Activated B cell treated with CpG ODN at 0.5 μM for 24 hours (primary cell): ENCODE results near the gene ZCCHC3. TPM values are rescaled to one million over a fixed set of nuclear protein-coding genes. Genes with fewer than 3 reads are reported as not detected.
A peak's percentile ranks its signal among the peaks of the same experiment; 100 is the strongest.

Experiments
- ATAC-seq: fragments of 200-7000 bp; cut with Tn5 transposase; one replicate; pipeline ENCODE4 v1.10.0; 2021; ENCODE audit warnings: low read depth, mild to moderate bottlenecking, moderate library complexity
- CTCF ChIA-PET: fragments of 350-600 bp; sonication (Branson Sonifier 250); formaldehyde crosslinking; loops from one replicate; lab custom pipeline; 2021; ENCODE audit warnings: antibody characterized with exemption; lab: Charles Lee
- POLR2A ChIA-PET: fragments of 350-600 bp; sonication (Branson Sonifier 250); formaldehyde crosslinking; loops from one replicate; lab custom pipeline; 2021; ENCODE audit warnings: antibody characterized with exemption; lab: Charles Lee
- DNase-seq: peaks from one replicate; pipeline ENCODE4 v3.0.0; 2022
- H3K27ac Mint-ChIP-seq: one replicate; pipeline ENCODE4 v1.8.0; 2020; ENCODE audit warnings: mixed read lengths
- H3K27me3 Mint-ChIP-seq: one replicate; pipeline ENCODE4 v1.8.0; 2021; ENCODE audit warnings: mixed read lengths
- H3K36me3 Mint-ChIP-seq: one replicate; pipeline ENCODE4 v1.8.0; 2021; ENCODE audit warnings: low read depth, mixed read lengths
- H3K4me1 Mint-ChIP-seq: one replicate; pipeline ENCODE4 v1.8.0; 2021; ENCODE audit warnings: mixed read lengths
- H3K4me3 Mint-ChIP-seq: one replicate; pipeline ENCODE4 v1.8.0; 2020; ENCODE audit warnings: mild to moderate bottlenecking, mixed read lengths
- H3K9me3 Mint-ChIP-seq: one replicate; pipeline ENCODE4 v1.8.0; 2020; ENCODE audit warnings: mixed read lengths
- intact Hi-C: fragments of 100-400 bp; cut with micrococcal nuclease; formaldehyde crosslinking; loops from one replicate; pipeline ENCODE4 v1.15.1; 2024
- total RNA-seq: library from RNA; stranded (reverse); gene quantifications from 2 replicates; pipeline ENCODE4 v1.2.3, GENCODE V29; 2022
- TF ChIP-seq, protein P1 (sequence below): fragments of 200-600 bp; IDR thresholded peaks from one replicate; pipeline ENCODE4 v1.8.0; 2022; ENCODE audit warnings: antibody characterized with exemption, mild to moderate bottlenecking

ZCCHC3 gene
- total RNA-seq, 1 donor from 2014 or later, result 25.9 TPM

DNA sequence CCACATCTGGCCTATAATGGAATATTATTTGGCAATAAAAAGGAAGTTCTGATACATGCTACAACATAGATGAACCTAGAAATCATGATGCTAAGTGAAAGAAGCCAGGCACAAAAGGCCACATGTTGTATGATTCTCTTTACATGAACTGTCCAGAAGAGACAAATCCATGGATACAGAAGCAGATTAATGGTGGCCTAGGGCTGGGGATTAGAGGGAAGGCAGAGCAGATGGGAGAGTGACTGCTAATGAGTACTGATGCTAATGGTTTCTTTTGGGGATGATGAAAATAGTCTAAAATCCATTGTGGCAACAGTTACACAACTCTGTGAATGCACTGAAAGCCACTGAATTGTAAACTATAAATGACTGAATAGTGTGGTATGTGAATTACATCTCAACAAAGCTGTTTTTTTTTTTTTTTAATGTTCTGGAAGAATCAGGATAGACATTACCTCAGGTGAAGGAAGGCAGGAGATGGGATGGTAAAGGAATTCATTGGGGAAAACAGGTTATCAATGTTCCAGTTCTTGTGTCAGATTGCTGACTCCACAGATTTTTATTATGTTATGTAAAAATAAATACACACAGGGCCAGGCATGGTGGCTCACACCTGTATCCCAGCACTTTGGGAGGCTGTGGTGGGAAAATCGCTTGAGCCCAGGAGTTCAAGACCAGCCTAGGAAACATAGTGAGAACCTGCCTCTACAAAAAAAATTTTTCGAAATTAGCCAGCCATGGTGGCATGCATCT lies 19.1 kb downstream of the ZCCHC3 start:
- DNase-seq (no peak), ATAC-seq (no peak)
- POLR2A ChIA-PET, result interaction anchor here (0.7 kb wide), 1 partner anchor 69 kb away, joined by 4 read pairs; no protein-coding TSS in a partner anchor
- no peak overlapping the region for H3K4me3 Mint-ChIP-seq
- TF ChIP-seq, protein P1, sequence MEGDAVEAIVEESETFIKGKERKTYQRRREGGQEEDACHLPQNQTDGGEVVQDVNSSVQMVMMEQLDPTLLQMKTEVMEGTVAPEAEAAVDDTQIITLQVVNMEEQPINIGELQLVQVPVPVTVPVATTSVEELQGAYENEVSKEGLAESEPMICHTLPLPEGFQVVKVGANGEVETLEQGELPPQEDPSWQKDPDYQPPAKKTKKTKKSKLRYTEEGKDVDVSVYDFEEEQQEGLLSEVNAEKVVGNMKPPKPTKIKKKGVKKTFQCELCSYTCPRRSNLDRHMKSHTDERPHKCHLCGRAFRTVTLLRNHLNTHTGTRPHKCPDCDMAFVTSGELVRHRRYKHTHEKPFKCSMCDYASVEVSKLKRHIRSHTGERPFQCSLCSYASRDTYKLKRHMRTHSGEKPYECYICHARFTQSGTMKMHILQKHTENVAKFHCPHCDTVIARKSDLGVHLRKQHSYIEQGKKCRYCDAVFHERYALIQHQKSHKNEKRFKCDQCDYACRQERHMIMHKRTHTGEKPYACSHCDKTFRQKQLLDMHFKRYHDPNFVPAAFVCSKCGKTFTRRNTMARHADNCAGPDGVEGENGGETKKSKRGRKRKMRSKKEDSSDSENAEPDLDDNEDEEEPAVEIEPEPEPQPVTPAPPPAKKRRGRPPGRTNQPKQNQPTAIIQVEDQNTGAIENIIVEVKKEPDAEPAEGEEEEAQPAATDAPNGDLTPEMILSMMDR, result no peak
- CTCF ChIA-PET, result interaction anchor here (0.7 kb wide), 1 partner anchor 175 kb away, joined by 4 read pairs; no protein-coding TSS in a partner anchor
- intact Hi-C loops, result no loop called here
- H3K36me3 Mint-ChIP-seq, result peaks cover 3% of the 10 kb centered on the region
- H3K4me1 Mint-ChIP-seq, result peaks cover 2% of the 10 kb centered on the region
- H3K27me3 Mint-ChIP-seq, result no peaks in the 10 kb centered on the region
- no peak overlapping the region for H3K27ac Mint-ChIP-seq
- H3K9me3 Mint-ChIP-seq, result no peaks in the 10 kb centered on the region

DNA sequence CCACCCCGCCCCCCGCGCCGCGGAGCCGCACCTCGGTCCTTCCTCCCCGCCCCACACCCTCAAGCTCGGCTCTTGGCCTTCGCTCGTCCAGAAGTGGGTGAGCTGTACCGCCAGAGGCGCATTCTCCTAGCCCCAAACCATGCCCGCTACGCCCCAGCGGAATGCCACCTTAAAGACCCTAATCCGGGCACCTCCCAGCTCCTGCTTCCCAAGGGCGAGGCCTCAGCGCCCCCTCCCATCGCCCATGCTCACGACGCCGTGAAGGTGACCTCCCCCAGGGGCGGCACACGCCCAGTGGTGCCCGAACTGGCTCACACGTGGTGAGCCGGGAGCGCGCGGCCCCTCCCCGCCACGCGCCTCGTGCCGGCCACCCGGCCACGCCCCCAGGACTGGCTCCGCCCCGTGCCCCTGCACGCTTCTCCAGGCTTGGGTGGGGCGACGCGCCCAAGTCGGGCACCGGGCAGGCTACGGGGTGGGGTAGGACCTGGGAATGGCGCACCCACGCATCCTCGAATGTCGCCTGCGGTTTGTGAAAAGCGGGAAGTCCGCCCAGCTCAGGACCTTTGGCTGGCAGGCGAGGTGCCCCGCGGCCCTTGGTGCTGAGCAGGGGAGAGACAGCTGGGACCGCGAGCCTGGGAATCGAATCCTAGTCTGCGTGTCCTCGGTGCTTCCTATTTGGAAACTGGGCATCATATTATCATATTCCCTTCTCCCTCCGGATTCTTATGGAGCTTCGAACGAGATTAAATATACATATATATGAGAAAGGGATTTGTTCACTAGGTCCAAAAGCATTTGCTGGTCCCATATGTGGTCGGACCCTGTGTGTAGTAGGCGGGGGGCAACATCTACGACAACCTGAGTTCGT lies 27.0 kb downstream of the ZCCHC3 start:
- POLR2A ChIA-PET, result interaction anchor here (0.6 to 4.3 kb wide), 13 partner anchors 12 to 509 kb away, joined by 3 to 79 read pairs (median 5); partner anchors contain the start of genes FAM110A, NRSN2 and ZCCHC3
- ATAC-seq, result peak; percentile 63
- TF ChIP-seq, protein P1, result no peak
- peaks cover 29% of the 10 kb centered on the region for H3K4me1 Mint-ChIP-seq
- intact Hi-C loops, result loop anchor here (1.0 kb wide), 3 partner anchors 14 to 219 kb away; partner anchors contain the start of genes CSNK2A1 and ZCCHC3
- peak; percentile 97 for DNase-seq
- CTCF ChIA-PET, result interaction anchor here (0.9 to 1.3 kb wide), 4 partner anchors 9 to 58 kb away, joined by 3 to 4 read pairs (median 3); no protein-coding TSS in a partner anchor
- H3K9me3 Mint-ChIP-seq, result no peaks in the 10 kb centered on the region
- H3K36me3 Mint-ChIP-seq, result peaks cover 5% of the 10 kb centered on the region
- no peaks in the 10 kb centered on the region for H3K27me3 Mint-ChIP-seq
- peak overlapping the region; percentile 89 for H3K4me3 Mint-ChIP-seq
- H3K27ac Mint-ChIP-seq, result peak overlapping the region; percentile 90

DNA sequence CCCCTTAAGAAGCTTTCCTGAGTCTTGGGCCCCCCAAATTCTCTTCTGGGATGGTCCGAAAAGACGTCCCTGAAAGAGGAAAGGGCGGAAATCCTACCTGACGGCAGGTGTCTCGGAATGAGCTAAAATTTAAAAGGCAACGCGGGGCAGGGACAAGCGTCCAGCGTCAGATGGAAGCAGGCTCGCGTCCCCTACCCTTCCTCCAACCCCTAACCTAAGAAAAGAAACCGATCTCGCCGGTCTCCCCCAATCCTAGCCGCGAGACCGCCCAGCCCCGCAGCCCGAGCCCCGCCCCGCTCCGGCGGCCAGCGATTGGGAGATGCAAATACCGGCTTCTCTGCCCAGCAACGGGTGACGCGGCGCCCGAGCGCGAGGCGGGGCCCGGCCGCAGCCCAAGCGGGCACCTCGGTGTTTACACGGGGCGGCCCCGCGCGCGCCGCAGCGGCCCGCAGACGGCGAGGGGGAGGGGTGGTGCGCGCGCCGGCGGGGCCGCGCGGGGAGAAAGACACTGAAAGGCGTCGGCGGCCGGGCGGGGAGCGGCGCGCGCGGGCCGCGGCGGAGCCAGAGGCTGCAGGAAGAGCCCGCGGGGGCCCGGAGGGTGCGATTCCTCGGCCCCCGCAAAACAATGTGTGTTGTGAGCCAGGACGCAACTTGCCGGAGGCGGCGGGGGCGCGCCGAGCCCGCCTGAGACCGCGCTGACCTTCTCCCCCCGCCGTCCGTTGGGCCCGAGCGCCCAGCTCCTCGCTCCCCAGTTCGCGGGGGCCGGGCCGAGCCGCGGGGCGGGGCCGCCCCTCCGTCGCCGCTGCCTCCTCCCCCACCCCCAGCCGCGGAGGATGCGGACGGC lies 27.9 kb downstream of the ZCCHC3 start, which contains the start of gene SOX12:
Gene SOX12 (plus strand): TSS at position 508 of the 844 bp plus-strand sequence. CDS start 373 bp downstream, outside the sequence.
- Mint-ChIP-seq H3K4me1 (peaks cover 37% of the 10 kb centered on the region), H3K27me3 (no peaks in the 10 kb centered on the region), H3K27ac (peak within 1 kb of the TSS; percentile 90), H3K9me3 (no peaks in the 10 kb centered on the region), H3K4me3 (peak within 1 kb of the TSS; percentile 89), H3K36me3 (peaks cover 4% of the 10 kb centered on the region)
- CTCF ChIA-PET, result interaction anchor here (1.0 to 1.3 kb wide), 2 partner anchors 8 to 59 kb away, joined by 3 read pairs; no protein-coding TSS in a partner anchor
- DNase-seq (peak; percentile 100), ATAC-seq (peak; percentile 71)
- intact Hi-C loops, result no loop called here
- TF ChIP-seq, protein P1, result no peak
- POLR2A ChIA-PET, result interaction anchor here (0.5 to 4.3 kb wide), 11 partner anchors 13 to 508 kb away, joined by 3 to 79 read pairs (median 3); partner anchors contain the start of genes FAM110A, NRSN2, TRIB3 and ZCCHC3

DNA sequence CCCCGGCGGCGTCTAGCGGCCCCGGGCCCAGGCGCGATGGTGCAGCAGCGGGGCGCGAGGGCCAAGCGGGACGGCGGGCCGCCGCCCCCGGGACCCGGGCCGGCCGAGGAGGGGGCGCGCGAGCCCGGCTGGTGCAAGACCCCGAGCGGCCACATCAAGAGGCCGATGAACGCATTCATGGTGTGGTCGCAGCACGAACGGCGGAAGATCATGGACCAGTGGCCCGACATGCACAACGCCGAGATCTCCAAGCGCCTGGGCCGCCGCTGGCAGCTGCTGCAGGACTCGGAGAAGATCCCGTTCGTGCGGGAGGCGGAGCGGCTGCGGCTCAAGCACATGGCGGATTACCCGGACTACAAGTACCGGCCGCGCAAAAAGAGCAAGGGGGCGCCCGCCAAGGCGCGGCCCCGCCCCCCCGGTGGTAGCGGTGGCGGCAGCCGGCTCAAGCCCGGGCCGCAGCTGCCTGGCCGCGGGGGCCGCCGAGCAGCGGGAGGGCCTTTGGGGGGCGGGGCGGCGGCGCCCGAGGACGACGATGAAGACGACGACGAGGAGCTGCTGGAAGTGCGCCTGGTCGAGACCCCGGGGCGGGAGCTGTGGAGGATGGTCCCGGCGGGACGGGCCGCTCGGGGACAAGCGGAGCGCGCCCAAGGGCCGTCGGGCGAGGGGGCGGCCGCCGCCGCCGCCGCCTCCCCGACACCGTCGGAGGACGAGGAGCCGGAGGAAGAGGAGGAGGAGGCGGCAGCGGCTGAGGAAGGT lies 28.7 kb downstream of the ZCCHC3 start:
- ChIA-PET POLR2A (interaction anchor here (1.2 to 4.3 kb wide), 5 partner anchors 16 to 55 kb away, joined by 3 to 79 read pairs (median 23); partner anchors contain the start of genes NRSN2, TRIB3 and ZCCHC3), CTCF (interaction anchor here (1.0 kb wide), 1 partner anchor 99 kb away, joined by 3 read pairs; the partner anchor contains the start of gene DEFB129)
- ATAC-seq (peak; percentile 2), DNase-seq (peak; percentile 58)
- H3K27me3 Mint-ChIP-seq, result no peaks in the 10 kb centered on the region
- peaks cover 40% of the 10 kb centered on the region for H3K4me1 Mint-ChIP-seq
- H3K27ac Mint-ChIP-seq, result peak overlapping the region; percentile 69
- intact Hi-C loops, result no loop called here
- TF ChIP-seq, protein P1, result no peak
- H3K36me3 Mint-ChIP-seq, result peaks cover 2% of the 10 kb centered on the region
- peak overlapping the region; percentile 84 for H3K4me3 Mint-ChIP-seq
- no peaks in the 10 kb centered on the region for H3K9me3 Mint-ChIP-seq
